Neutrophil (primary cell): Measurements from ENCODE around the gene RPL15.

Experiments
- H3K27ac ChIP-seq: fragments of 200-600 bp; sonication (generic); 2 replicates; pipeline ENCODE4 v1.5.1; 2016; ENCODE audit warnings: mild to moderate bottlenecking, moderate library complexity
- H3K27me3 ChIP-seq: fragments of 200-600 bp; sonication (generic); 2 replicates; pipeline ENCODE4 v1.6.0; 2016; ENCODE audit warnings: mild to moderate bottlenecking
- H3K36me3 ChIP-seq: fragments of 200-600 bp; sonication (generic); 2 replicates; pipeline ENCODE4 v1.5.1; 2017
- H3K4me1 ChIP-seq, 2 experiments: fragments of 200-600 bp in 1 of 2; sonication (generic) in 1 of 2; 1 replicate in 1 of 2; 2 replicates in 1 of 2; pipeline versions ENCODE4 v1.5.1 to v1.6.1; 2013 to 2016; ENCODE audit warnings: low read depth in 1 of 2, low read length in 1 of 2, mild to moderate bottlenecking in 1 of 2, moderate library complexity in 1 of 2; ENCODE audit not compliant: control insufficient read depth in 1 of 2, insufficient read depth in 1 of 2
- H3K4me3 ChIP-seq, 2 experiments: fragments of 200-600 bp in 1 of 2; sonication (generic) in 1 of 2; 1 replicate in 1 of 2; 2 replicates in 1 of 2; pipeline ENCODE4 v1.5.1; 2013 to 2016; ENCODE audit warnings: low read depth in 1 of 2, low read length in 1 of 2, mild to moderate bottlenecking in 1 of 2, moderate library complexity in 1 of 2
- H3K9me3 ChIP-seq: fragments of 200-600 bp; sonication (generic); 2 replicates; pipeline ENCODE4 v1.5.1; 2016
- TF ChIP-seq, protein P1 (sequence below): fragments of 200-600 bp; sonication (generic); IDR thresholded peaks from 2 replicates; pipeline ENCODE4 v1.5.1; 2016; ENCODE audit warnings: antibody characterized with exemption

Gene RPL15

DNA sequence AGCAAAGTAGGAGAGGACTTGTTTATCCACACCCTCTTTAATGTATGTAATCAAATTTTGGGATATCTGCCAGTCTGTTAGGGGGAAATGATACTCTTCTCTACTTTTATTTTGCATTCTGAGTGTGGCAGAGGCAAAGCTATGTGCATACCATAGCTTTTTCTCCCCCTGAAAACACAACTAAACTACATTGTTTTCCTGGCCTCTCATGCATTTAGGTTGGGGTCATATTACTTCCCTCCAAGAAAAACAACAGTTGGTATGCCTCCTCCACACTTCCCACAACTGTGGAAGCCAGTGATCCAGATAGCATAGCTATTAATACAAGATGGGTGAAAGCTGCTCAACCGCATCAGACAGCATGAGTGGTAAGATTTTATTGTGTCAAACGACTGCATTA lies 6.9 kb downstream of the RPL15 start:
- peaks cover under 1 to 3% of the 10 kb centered on the region in 2 experiments for H3K4me1 ChIP-seq
- H3K9me3 ChIP-seq, result no peaks in the 10 kb centered on the region
- peaks cover 20% of the 10 kb centered on the region for H3K36me3 ChIP-seq
- H3K4me3 ChIP-seq, result no peak overlapping the region
- no peaks in the 10 kb centered on the region for H3K27me3 ChIP-seq
- H3K27ac ChIP-seq, result no peak overlapping the region
- TF ChIP-seq, protein P1, sequence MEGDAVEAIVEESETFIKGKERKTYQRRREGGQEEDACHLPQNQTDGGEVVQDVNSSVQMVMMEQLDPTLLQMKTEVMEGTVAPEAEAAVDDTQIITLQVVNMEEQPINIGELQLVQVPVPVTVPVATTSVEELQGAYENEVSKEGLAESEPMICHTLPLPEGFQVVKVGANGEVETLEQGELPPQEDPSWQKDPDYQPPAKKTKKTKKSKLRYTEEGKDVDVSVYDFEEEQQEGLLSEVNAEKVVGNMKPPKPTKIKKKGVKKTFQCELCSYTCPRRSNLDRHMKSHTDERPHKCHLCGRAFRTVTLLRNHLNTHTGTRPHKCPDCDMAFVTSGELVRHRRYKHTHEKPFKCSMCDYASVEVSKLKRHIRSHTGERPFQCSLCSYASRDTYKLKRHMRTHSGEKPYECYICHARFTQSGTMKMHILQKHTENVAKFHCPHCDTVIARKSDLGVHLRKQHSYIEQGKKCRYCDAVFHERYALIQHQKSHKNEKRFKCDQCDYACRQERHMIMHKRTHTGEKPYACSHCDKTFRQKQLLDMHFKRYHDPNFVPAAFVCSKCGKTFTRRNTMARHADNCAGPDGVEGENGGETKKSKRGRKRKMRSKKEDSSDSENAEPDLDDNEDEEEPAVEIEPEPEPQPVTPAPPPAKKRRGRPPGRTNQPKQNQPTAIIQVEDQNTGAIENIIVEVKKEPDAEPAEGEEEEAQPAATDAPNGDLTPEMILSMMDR, result no peak

DNA sequence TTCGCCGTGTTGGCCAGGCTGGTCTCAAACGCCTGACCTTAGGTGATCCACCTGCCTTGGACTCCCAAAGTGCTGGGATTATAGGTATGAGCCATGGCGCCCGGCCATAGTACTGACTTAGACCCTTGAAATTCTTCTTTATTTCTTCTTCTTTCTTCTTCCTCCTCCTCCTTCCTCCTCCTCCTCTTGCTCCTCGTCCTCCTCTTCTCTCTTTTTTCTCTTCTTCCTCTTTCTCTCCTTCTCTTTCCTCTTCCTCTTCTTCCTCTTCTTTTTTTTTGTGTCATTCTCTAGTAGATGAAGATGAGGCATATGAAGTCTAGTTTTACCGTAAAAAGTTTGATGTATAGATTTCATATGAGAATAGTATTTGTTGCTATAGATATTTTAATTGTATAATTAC lies 9.3 kb downstream of the RPL15 start:
- Histone ChIP-seq H3K27ac (no peak overlapping the region), H3K27me3 (no peaks in the 10 kb centered on the region), H3K36me3 (peaks cover 4% of the 10 kb centered on the region), H3K9me3 (no peaks in the 10 kb centered on the region), H3K4me3 (no peak overlapping the region), H3K4me1 (peaks cover 0 to 3% of the 10 kb centered on the region in 2 experiments)
- TF ChIP-seq, protein P1, result no peak

DNA sequence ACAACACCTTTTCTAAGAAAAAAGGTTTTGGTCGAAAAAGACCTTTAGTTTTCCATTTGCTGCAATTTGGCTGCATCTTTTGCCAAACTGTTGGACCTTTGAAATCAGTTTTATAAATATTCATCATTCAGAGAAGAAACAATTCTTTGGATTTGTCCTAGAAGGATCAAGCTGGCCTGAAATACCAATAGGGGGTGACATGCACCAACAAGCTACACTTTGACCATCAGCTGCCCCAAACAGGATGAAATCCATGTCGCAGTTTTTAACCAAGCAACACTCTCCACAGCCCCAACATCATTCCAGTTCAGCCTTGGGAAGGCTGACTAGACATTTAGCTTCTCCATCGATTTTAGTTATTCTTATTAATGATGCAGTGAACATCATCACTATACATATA lies 9.8 kb downstream of the RPL15 start:
- peaks cover 0 to 3% of the 10 kb centered on the region in 2 experiments for H3K4me1 ChIP-seq
- no peaks in the 10 kb centered on the region for H3K27me3 ChIP-seq
- H3K36me3 ChIP-seq, result peaks cover 3% of the 10 kb centered on the region
- H3K4me3 ChIP-seq, result no peak overlapping the region
- no peaks in the 10 kb centered on the region for H3K9me3 ChIP-seq
- H3K27ac ChIP-seq, result no peak overlapping the region
- TF ChIP-seq, protein P1, result no peak

DNA sequence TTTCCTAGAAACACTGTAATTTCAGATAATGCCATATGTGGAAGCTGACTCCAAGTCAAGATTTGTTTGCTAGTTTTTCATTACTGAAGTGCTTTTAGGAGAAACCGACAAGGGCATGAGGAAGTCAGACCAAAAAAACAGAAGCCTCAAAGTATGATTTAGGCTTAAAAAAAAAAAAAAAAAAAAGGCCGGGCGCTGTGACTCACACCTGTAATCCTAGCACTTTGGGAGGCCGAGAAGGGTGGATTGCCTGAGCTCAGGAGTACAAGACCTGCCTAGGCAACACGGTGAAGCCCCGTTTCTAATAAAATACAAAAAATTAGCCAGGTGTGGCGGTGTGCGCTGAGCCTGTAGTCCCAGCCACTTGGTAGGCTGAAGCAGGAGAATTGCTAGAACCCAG lies 11.6 kb downstream of the RPL15 start:
- TF ChIP-seq, protein P1, result no peak
- no peaks in the 10 kb centered on the region for H3K27me3 ChIP-seq
- H3K9me3 ChIP-seq, result no peaks in the 10 kb centered on the region
- no peak overlapping the region for H3K27ac ChIP-seq
- H3K4me1 ChIP-seq, result peaks cover 0 to 3% of the 10 kb centered on the region in 2 experiments
- H3K4me3 ChIP-seq, result no peak overlapping the region
- H3K36me3 ChIP-seq, result no peaks in the 10 kb centered on the region

DNA sequence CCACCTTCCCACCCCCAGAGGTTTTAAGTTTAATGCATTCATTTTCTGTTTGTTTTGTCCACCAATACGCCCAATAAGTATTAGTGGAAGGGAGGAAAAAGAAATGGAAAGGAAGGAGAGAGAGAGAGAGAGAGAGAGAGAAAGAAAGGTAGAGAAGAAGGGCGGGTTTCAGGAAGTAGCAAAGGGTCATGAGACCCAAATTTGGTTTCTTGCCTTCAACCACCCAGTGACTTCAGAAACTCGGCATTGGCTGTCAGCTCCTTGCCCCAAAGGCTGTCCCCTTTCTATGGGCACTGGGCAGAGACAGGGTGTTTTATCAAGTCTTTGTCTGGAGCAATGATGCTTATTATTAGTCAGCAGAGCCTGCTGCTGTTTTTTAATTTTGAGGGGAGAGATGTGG lies 14.7 kb downstream of the RPL15 start:
- Histone ChIP-seq H3K4me1 (no peaks in the 10 kb centered on the region), H3K4me3 (no peak overlapping the region), H3K9me3 (no peaks in the 10 kb centered on the region), H3K27me3 (no peaks in the 10 kb centered on the region), H3K27ac (no peak overlapping the region), H3K36me3 (no peaks in the 10 kb centered on the region)
- TF ChIP-seq, protein P1, result no peak

DNA sequence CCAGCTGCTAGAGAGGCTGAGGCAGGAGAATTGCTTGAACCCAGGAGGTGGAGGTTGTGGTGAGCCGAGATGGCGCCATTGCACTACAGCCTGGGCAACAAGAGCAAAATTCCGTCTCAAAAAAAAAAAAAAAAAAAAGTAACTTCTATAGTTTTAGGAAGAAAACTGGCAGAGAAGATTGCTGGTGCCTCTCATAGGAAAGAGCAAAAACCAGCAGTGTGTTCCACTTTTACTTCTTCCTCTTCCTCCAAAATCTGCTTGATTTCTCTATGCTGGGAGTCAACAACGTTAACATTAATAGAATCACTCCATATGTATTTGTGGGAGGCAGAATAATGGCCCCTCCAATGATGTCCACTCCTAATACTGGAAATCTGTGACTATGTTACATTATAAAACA lies 15.6 kb downstream of the RPL15 start:
- Histone ChIP-seq H3K36me3 (no peaks in the 10 kb centered on the region), H3K27ac (no peak overlapping the region), H3K9me3 (no peaks in the 10 kb centered on the region), H3K4me1 (no peaks in the 10 kb centered on the region), H3K27me3 (no peaks in the 10 kb centered on the region), H3K4me3 (no peak overlapping the region)
- TF ChIP-seq, protein P1, result no peak
